Suprapubic skin (tissue), 3 donors: ENCODE measurements around the gene ABCA7.

ENCODE experiments used
- CTCF ChIP-seq, 2 donors: fragments of 200-600 bp in 1 of 2; fragments of 450-650 bp in 1 of 2; sonication (generic) in 1 of 2; IDR thresholded peaks; one replicate each; pipeline ENCODE4 v1.5.1; 2016 to 2019; ENCODE audit warnings: antibody characterized with exemption in 2 of 2, mild to moderate bottlenecking in 1 of 2, moderate library complexity in 1 of 2
- POLR2A ChIP-seq, 2 donors: fragments of 450-650 bp; IDR thresholded peaks; one replicate each; pipeline ENCODE4 v1.6.1; 2017; ENCODE audit warnings: antibody characterized with exemption in 2 of 2, mild to moderate bottlenecking in 2 of 2, moderate library complexity in 2 of 2

GRCh38 chr19:1065606-1066109 lies 25.8 kb downstream of the ABCA7 start:
- TF ChIP-seq POLR2A (IDR thresholded peaks at IDR 0.05) (no peak), CTCF (IDR thresholded peaks at IDR 0.05) (no peak)
